Activated B cell treated with CpG ODN at 0.5 μM for 24 hours (primary cell): ENCODE data around the gene KCNH2. TPM values are rescaled to one million over a fixed set of nuclear protein-coding genes. Genes with fewer than 3 reads are reported as not detected.

Source experiments
- ATAC-seq: fragments of 200-7000 bp; cut with Tn5 transposase; one replicate; pipeline ENCODE4 v1.10.0; 2021; ENCODE audit warnings: low read depth, mild to moderate bottlenecking, moderate library complexity
- CTCF ChIA-PET: fragments of 350-600 bp; sonication (Branson Sonifier 250); formaldehyde crosslinking; loops from one replicate; lab custom pipeline; 2021; ENCODE audit warnings: antibody characterized with exemption; lab: Charles Lee
- POLR2A ChIA-PET: fragments of 350-600 bp; sonication (Branson Sonifier 250); formaldehyde crosslinking; loops from one replicate; lab custom pipeline; 2021; ENCODE audit warnings: antibody characterized with exemption; lab: Charles Lee
- DNase-seq: peaks from one replicate; pipeline ENCODE4 v3.0.0; 2022
- H3K27ac Mint-ChIP-seq: one replicate; pipeline ENCODE4 v1.8.0; 2020; ENCODE audit warnings: mixed read lengths
- H3K27me3 Mint-ChIP-seq: one replicate; pipeline ENCODE4 v1.8.0; 2021; ENCODE audit warnings: mixed read lengths
- H3K36me3 Mint-ChIP-seq: one replicate; pipeline ENCODE4 v1.8.0; 2021; ENCODE audit warnings: low read depth, mixed read lengths
- H3K4me1 Mint-ChIP-seq: one replicate; pipeline ENCODE4 v1.8.0; 2021; ENCODE audit warnings: mixed read lengths
- H3K4me3 Mint-ChIP-seq: one replicate; pipeline ENCODE4 v1.8.0; 2020; ENCODE audit warnings: mild to moderate bottlenecking, mixed read lengths
- H3K9me3 Mint-ChIP-seq: one replicate; pipeline ENCODE4 v1.8.0; 2020; ENCODE audit warnings: mixed read lengths
- intact Hi-C: fragments of 100-400 bp; cut with micrococcal nuclease; formaldehyde crosslinking; loops from one replicate; pipeline ENCODE4 v1.15.1; 2024
- total RNA-seq: library from RNA; stranded (reverse); gene quantifications from 2 replicates; pipeline ENCODE4 v1.2.3, GENCODE V29; 2022
- TF ChIP-seq, protein P1 (sequence below): fragments of 200-600 bp; IDR thresholded peaks from one replicate; pipeline ENCODE4 v1.8.0; 2022; ENCODE audit warnings: antibody characterized with exemption, mild to moderate bottlenecking

Gene KCNH2
- total RNA-seq, 1 donor from 2014 or later, result 0.29 TPM

DNA sequence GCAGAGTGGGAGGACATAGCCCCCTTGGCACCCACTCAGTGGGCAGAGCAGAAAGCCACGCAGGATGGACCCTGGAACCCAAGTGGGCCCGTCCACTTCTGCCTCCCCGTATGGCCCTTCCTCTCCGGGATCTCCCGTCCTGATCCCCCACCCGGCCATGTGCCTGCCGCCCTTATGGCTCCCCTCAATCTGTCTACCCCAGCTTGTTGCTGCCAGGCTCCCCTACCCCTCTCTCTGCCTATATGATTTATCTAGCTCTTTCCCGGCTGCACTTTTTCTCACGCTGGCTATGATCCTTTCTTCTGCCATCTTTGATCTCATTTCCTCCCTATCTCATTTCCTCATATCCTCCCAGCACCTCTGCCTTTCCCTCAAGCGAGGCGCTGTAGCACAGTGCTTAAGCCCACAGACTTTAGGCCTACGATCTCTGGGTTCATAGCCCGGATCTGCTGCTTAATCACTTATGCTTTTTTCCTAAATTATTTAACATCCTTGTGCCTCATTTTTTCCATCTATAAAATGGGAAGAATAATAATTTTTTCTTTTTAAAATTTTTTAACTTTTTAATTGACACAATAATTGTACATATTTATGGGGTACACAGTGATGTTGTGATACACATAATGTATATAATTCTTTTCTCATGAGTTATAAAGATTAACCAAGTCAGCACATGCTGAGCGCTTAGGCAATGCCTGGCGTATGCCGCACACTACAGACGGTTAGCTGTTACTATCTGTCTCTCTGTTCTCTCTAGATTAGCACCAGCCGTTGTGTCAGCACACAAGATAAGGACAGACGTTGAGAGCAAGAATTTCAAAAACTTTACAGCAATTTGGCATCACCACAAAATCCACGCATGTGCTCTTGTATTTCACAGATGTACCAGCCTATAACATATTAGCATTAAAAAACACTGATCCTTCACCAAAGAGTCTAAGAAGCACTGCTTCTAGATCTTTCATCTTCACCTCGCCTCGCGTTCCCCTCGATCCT lies 18.1 kb downstream of the KCNH2 start:
- CTCF ChIA-PET, result interaction anchor here (1.0 to 1.1 kb wide), 2 partner anchors 9 to 26 kb away, joined by 3 read pairs; no protein-coding TSS in a partner anchor
- Mint-ChIP-seq H3K4me3 (no peak overlapping the region), H3K36me3 (no peaks in the 10 kb centered on the region), H3K27ac (no peak overlapping the region), H3K4me1 (no peaks in the 10 kb centered on the region), H3K9me3 (no peaks in the 10 kb centered on the region), H3K27me3 (peaks cover 50% of the 10 kb centered on the region)
- POLR2A ChIA-PET, result no interaction called here
- intact Hi-C loops, result no loop called here
- DNase-seq (no peak), ATAC-seq (no peak)
- TF ChIP-seq, protein P1, sequence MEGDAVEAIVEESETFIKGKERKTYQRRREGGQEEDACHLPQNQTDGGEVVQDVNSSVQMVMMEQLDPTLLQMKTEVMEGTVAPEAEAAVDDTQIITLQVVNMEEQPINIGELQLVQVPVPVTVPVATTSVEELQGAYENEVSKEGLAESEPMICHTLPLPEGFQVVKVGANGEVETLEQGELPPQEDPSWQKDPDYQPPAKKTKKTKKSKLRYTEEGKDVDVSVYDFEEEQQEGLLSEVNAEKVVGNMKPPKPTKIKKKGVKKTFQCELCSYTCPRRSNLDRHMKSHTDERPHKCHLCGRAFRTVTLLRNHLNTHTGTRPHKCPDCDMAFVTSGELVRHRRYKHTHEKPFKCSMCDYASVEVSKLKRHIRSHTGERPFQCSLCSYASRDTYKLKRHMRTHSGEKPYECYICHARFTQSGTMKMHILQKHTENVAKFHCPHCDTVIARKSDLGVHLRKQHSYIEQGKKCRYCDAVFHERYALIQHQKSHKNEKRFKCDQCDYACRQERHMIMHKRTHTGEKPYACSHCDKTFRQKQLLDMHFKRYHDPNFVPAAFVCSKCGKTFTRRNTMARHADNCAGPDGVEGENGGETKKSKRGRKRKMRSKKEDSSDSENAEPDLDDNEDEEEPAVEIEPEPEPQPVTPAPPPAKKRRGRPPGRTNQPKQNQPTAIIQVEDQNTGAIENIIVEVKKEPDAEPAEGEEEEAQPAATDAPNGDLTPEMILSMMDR, result no peak

DNA sequence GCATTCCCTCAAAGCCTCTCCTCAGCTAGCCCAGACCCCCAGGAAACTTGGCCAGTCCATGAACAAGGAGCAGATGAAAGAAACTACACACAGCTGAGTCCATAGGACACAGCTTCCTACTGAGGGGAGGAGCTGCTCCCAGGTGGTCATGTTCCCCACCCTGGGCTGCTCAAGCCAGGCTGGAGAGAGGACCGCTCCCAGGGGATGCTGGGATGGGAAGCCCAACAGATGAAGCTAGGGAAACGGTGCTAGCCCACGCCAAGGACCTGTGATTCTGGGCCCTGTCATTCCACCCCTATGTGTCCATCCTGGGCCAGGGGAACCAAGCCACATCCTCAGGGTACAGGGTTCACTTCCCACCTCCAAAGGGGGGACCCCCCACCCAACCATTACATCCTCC lies 19.0 kb downstream of the KCNH2 start:
- intact Hi-C loops, result no loop called here
- ChIA-PET CTCF (interaction anchor here (1.0 kb wide), 1 partner anchor 10 kb away, joined by 3 read pairs; no protein-coding TSS in a partner anchor), POLR2A (no interaction called here)
- no peak for DNase-seq
- Mint-ChIP-seq H3K27me3 (peaks cover 47% of the 10 kb centered on the region), H3K27ac (no peak overlapping the region), H3K9me3 (no peaks in the 10 kb centered on the region), H3K36me3 (no peaks in the 10 kb centered on the region), H3K4me1 (no peaks in the 10 kb centered on the region), H3K4me3 (no peak overlapping the region)
- TF ChIP-seq, protein P1, result no peak
- no peak for ATAC-seq

DNA sequence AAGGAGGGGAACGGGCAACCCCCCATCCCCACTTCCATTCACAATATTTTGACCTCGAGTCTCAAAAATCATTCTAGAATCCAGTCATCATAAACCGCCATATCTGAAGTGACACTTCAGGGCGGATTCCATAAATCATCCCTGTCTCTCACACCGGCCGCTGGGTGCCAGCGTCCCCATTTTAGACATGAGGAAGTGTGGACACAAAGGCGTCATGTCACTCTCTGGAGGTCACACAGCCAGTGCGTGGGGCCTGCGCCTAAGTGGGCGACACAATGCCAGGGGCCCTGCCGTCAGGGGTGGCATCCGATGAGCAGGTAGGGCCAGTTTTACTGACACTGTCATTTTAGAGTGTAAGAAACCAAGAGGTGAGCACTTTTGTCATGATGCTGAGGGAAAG lies 19.5 kb downstream of the KCNH2 start:
- intact Hi-C loops, result no loop called here
- ChIA-PET CTCF (no interaction called here), POLR2A (no interaction called here)
- TF ChIP-seq, protein P1, result no peak
- DNase-seq, result no peak
- Mint-ChIP-seq H3K9me3 (no peaks in the 10 kb centered on the region), H3K4me3 (no peak overlapping the region), H3K4me1 (no peaks in the 10 kb centered on the region), H3K27ac (no peak overlapping the region), H3K36me3 (no peaks in the 10 kb centered on the region), H3K27me3 (peaks cover 43% of the 10 kb centered on the region)
- ATAC-seq, result no peak

DNA sequence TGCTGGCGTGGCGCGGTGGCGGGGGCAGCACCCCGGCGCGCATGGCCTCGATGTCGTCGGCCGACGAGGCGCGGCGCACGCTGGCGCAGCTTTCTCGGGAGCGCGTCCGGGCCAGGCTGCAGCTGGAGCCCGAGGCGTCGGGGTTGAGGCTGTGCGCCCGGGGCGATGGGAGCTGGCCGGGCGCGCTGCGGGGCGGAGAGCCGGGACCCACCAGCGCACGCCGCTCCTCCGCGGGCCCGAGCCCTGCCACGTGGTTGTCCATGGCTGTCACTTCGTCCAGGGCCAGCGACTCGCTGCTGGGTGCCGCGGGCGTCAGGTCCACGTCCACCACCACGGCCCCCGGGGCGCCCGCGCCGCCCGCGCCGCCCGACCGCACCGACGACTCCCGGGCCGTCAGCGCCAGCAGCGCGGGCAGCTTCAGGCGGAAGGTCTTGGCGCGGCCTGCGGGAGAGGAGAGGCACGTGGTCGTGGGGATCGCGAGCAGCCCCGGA lies 20.0 kb downstream of the KCNH2 start:
- no peak overlapping the region for H3K27ac Mint-ChIP-seq
- ATAC-seq, result no peak
- H3K36me3 Mint-ChIP-seq, result no peaks in the 10 kb centered on the region
- H3K4me3 Mint-ChIP-seq, result no peak overlapping the region
- DNase-seq, result no peak
- H3K27me3 Mint-ChIP-seq, result peaks cover 45% of the 10 kb centered on the region
- intact Hi-C loops, result no loop called here
- TF ChIP-seq, protein P1, result no peak
- no peaks in the 10 kb centered on the region for H3K9me3 Mint-ChIP-seq
- no peaks in the 10 kb centered on the region for H3K4me1 Mint-ChIP-seq
- CTCF ChIA-PET, result no interaction called here
- POLR2A ChIA-PET, result no interaction called here
